ENCODE results near the gene GBGT1.
"Not testable (repeated sequence)": the region's sequence is repeated elsewhere in the genome, so short reads cannot be mapped to it uniquely, and the experiment has no call there.

GBGT1 gene

DNA sequence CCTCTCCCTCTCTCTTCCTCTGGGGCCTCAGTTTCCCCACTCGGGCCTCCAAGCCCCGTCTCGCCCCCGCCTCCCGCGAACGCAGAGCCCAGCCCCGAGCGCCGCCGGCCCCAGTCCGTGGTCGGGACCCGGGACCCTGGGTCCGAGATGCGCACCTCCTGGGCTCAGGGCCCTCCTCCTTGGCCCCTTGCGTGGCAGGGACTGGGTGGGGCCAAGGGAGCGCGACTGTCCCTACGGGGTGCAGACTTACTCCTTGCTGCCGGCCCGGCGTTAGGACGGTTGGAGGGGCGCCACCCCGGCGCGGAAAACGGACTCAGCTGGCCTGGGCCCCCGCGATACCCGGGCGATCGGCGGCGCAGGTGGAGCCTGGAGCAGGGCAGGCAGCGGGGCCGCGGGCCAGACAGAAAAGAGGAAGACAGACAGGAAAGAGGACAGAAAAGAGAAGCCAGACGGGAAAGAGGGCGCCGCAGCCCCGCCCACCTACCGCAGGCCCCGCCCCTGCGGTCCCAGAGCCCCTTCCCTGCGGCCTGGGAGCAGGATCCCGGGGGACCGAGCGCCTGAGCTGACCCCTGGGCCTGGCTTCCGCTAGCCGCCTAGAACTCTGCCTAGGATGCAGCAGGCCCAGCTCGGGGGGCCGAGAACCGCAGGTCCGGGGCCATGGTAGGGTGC lies at the start of gene GBGT1:
GBGT1 (minus strand) TSS at position 411 of the 669 bp plus-strand sequence. CDS start 1,502 bp downstream, outside the sequence.
- H3K27me3 ChIP-seq, result no peaks in the 10 kb centered on the region
- peak within 1 kb of the TSS; percentile 74 to 96 (median 82) for H3K4me3 ChIP-seq
- peaks cover 33 to 50% (median 46%) of the 10 kb centered on the region in 11 experiments; a peak in 21 of 22 replicates for H4K20me1 ChIP-seq
- TF ChIP-seq Cebpa-rat (IDR thresholded peaks at IDR 0.05), result no peak
- H3K36me3 ChIP-seq, result peaks cover 27 to 33% (median 30%) of the 10 kb centered on the region in 11 experiments
- H3K9me3 ChIP-seq (replicated peaks in 1 of 11), result no peaks in the 10 kb centered on the region
- peak within 1 kb of the TSS; percentile 73 to 89 (median 85) for H3K27ac ChIP-seq
- H3K4me1 ChIP-seq, result peaks cover 36 to 74% (median 66%) of the 10 kb centered on the region in 10 experiments
- H3K9ac ChIP-seq, result peak within 1 kb of the TSS; percentile 79 to 92 (median 87)
- H3K4me2 ChIP-seq, result peak within 1 kb of the TSS; percentile 95 to 100 (median 98)

DNA sequence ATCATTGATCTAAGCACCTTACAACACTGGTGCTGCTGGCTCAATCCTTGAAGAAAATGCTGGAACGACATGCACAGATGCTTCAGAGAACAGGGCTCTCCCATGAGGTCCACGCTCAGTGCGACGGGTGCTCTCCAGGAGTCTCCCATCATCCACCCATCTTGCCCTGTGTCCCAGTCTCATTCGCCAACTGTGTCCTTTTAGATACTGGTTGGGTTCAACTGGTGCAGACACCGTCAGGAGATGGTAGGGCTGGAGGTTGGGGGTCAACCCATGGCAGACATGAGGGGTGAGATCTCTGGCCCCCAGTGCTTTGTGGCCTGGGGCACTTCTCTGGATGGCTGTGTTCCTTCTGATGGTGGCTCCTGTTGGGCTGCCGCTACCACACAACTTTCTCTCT lies 46.9 kb upstream of the GBGT1 start:
- no peak for TF ChIP-seq Cebpa-rat (IDR thresholded peaks at IDR 0.05)
- Histone ChIP-seq H3K4me3 (no peak overlapping the region), H3K27me3 (no peaks in the 10 kb centered on the region), H4K20me1 (no peaks in the 10 kb centered on the region), H3K9ac (no peak overlapping the region), H3K9me3 (replicated peaks in 1 of 11) (peaks cover 7 to 20% (median 13%) of the 10 kb centered on the region in 11 experiments; a peak in 19 of 22 replicates), H3K4me2 (no peak overlapping the region), H3K36me3 (no peaks in the 10 kb centered on the region), H3K27ac (no peak overlapping the region), H3K4me1 (no peaks in the 10 kb centered on the region)

DNA sequence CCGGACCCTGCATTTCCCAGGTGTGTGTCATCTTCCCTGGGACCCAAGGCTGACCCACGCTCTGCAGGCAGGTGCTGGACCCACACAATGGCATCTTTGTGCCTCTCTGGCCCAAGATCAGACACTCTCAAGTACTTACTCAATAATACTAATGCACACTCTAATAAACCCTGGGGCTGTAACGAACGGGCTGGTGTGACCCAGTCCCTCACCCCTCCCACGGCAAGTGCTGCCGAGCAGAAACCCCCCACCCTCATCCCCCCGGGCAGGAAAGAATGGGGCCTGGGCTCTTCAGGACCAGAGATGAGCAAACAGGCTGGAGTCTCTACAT lies 46.5 kb upstream of the GBGT1 start:
- H3K9me3 ChIP-seq (replicated peaks in 1 of 11), result peaks cover 7 to 20% (median 13%) of the 10 kb centered on the region in 11 experiments; a peak in 19 of 22 replicates
- no peak overlapping the region for H3K4me2 ChIP-seq
- TF ChIP-seq Cebpa-rat (IDR thresholded peaks at IDR 0.05), result no peak
- no peaks in the 10 kb centered on the region for H3K4me1 ChIP-seq
- no peak overlapping the region for H3K4me3 ChIP-seq
- no peaks in the 10 kb centered on the region for H3K27me3 ChIP-seq
- H4K20me1 ChIP-seq, result no peaks in the 10 kb centered on the region
- H3K27ac ChIP-seq, result no peak overlapping the region
- H3K36me3 ChIP-seq, result no peaks in the 10 kb centered on the region
- H3K9ac ChIP-seq, result no peak overlapping the region

DNA sequence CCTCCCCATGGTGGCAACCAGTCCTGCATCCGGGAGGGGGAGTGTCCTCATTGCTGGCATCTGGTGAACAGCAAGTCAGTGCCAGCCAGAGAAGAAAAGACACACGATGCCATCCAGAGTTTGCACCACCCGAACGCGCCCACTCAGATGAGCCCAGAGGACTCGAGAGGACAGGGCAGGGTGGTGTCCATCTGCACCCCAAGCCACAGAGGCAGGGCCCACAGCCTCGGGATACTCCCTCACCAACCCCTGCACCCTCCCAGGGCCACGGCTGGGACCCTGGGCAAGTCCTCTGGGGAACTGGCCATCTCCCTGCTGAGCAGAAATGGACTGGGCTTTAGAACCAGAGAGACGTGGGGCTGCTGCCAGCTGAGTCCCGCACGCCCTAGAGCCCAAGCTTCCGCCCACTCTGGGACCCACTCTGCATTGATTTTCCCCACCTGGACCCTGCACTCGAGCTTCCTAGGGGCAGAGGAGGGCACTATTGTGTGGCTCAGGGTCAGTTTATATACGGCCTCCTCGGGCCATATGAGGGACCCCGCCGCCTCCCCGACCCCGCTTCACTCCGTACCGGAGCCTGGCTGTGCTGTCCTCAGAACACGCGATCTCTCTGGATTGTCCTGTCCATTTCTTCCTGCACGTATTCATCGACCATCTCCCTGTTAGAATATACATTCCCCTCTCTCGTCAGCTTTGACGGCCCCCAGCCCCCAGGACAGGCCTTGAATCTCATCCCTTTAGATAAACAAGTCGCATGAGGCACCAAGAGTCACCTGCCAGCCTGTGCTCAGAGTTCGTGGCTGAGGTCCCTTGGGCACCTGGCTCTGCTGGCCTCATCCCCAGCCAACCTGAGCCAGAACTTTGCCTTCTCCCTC lies 45.9 kb upstream of the GBGT1 start:
- H3K36me3 ChIP-seq, H3K4me3 ChIP-seq, H3K27ac ChIP-seq, H3K4me1 ChIP-seq, H4K20me1 ChIP-seq, H3K9ac ChIP-seq, H3K27me3 ChIP-seq, H3K4me2 ChIP-seq: not testable (repeated sequence)
- peaks cover 7 to 17% (median 12%) of the 10 kb centered on the region in 11 experiments; a peak in 18 of 22 replicates for H3K9me3 ChIP-seq (replicated peaks in 1 of 11)

DNA sequence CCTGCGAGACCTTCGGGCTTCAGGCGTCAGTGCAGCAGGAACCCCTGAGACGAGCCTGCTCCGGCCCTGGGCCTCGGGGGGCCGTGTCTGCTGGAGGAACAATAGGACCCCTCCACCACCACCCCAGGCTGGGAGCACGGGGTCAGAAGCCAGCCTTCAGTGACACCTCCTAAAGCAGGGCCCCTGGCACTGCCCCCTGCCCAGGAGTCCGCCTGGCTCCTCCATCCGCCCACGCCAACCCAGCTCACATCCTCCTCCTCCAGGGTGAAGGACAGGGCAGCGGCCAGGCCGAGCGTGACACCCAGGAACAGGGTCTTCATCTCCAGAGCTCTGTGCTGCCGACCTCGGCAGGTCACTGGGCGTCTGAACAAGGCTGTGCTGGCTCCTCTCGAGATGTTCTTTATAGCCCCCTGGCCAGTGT lies 45.2 kb upstream of the GBGT1 start, which contains the start of gene OBP2B:
OBP2B (minus strand) TSS at position 371 of the 421 bp plus-strand sequence; CDS start at position 320, 51 bp downstream.
- not testable (repeated sequence) for H3K4me1 ChIP-seq, H3K27ac ChIP-seq, H3K4me2 ChIP-seq, H4K20me1 ChIP-seq, H3K27me3 ChIP-seq, H3K9ac ChIP-seq, H3K4me3 ChIP-seq, H3K36me3 ChIP-seq
- H3K9me3 ChIP-seq (replicated peaks in 1 of 11), result peaks cover 7 to 17% (median 12%) of the 10 kb centered on the region in 11 experiments; a peak in 18 of 22 replicates

DNA sequence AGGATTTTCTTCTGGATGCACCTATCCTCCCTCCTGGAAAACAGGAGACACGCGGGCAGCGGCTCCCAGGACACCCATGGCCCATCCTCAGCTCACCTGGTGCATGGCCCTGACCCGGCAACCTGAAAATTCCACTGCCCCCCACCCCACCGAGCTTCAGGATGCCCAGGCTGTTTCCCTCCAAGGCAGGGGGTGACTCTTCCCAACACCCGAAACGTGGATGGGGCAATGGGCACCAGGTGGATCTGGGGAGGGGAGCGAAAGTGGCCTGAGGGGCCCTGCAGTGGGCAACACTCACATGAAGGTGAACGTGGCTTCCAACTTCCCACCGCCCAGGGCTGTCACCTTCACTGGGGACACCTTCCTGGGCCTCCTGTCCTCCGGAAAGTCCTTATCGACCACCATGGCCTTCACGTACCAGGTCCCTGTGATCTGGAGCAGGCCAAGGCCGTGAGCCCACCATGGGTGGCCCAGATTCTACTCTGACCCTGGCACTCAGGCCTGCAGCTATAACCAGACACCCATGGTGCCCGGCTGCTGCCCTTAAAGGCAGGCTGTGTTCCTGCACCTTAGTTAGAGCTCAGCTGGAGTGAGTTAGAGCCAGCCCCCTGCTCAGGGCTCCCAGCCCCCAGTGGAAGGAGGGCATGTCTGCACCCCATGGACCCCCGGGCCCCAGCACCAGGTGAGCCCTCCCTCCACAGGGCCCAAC lies 44.6 kb upstream of the GBGT1 start:
- H3K27me3 ChIP-seq, H3K36me3 ChIP-seq, H3K4me1 ChIP-seq, H3K27ac ChIP-seq, H3K9ac ChIP-seq, H3K4me3 ChIP-seq, H3K4me2 ChIP-seq, H4K20me1 ChIP-seq: not testable (repeated sequence)
- H3K9me3 ChIP-seq (replicated peaks in 1 of 11), result peaks cover 7 to 17% (median 12%) of the 10 kb centered on the region in 11 experiments; a peak in 18 of 22 replicates

DNA sequence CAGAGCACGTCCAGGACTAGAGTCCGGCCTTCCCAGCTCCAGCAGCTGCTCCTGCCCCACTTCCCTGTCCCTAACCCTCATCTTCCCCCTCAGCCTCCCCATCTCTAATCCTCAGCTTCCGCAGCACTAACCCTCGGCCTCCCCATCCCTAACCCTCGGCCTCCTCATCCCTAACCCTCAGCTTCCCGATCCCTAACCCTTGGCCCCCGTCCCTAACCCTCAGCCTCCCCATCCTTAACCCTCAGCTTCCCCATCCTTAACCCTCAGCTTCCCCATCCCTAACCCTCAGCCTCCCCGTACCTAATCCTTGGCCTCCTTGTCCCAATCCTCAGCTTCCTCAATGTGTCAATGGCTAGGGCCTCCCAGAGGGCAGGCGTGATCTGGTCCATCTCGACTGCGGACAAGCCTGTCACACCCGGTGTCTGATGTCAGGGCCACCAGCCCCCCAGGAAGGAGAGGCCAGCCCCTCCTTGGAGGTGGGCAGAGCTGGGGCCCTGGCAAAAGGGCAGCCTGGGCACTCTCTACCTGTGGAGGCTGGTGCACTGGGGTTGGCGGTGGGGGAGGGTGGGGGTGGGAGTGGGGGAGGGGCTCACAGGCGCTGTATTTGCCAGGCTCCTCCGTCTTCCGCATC lies 43.9 kb upstream of the GBGT1 start:
- no peaks in the 10 kb centered on the region for H3K4me1 ChIP-seq
- H3K27ac ChIP-seq, result no peak overlapping the region
- no peaks in the 10 kb centered on the region for H4K20me1 ChIP-seq
- no peak overlapping the region for H3K4me2 ChIP-seq
- H3K9ac ChIP-seq, result no peak overlapping the region
- no peak for TF ChIP-seq Cebpa-rat (IDR thresholded peaks at IDR 0.05)
- H3K36me3 ChIP-seq, result no peaks in the 10 kb centered on the region
- H3K9me3 ChIP-seq (replicated peaks in 1 of 11), result peaks cover 7 to 17% (median 12%) of the 10 kb centered on the region in 11 experiments; a peak in 18 of 22 replicates
- no peaks in the 10 kb centered on the region for H3K27me3 ChIP-seq
- no peak overlapping the region for H3K4me3 ChIP-seq

DNA sequence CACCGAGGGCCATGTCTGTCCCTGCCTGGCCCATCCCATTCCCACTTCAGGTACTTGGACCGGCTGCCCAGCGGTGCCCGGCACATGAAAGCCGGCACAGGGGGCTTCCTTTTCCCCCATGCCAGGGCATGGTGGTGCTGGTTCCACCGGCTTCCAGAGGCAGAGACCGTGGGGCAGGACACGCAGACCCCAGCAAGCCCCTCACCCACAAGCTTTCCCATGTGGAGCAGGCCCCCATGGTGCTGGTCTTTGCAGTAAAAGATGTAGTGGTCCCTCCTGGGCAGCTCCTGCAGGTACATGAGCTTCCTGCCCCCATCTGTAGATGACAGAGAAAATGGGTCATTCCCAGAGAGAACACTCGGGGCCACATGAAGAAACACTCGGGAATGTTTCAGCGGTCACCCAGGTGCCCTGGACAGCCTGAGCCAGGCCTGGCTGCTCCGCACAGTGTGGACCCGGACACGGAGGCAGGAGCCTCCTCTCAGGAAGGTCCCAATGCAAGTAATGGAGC lies 43.4 kb upstream of the GBGT1 start:
- H3K4me2 ChIP-seq, result no peak overlapping the region
- H3K9me3 ChIP-seq (replicated peaks in 1 of 11), result peaks cover 7 to 17% (median 12%) of the 10 kb centered on the region in 11 experiments; a peak in 18 of 22 replicates
- H4K20me1 ChIP-seq, result no peaks in the 10 kb centered on the region
- no peak overlapping the region for H3K27ac ChIP-seq
- H3K4me3 ChIP-seq, result no peak overlapping the region
- TF ChIP-seq Cebpa-rat (IDR thresholded peaks at IDR 0.05), result no peak
- no peaks in the 10 kb centered on the region for H3K27me3 ChIP-seq
- H3K9ac ChIP-seq, result no peak overlapping the region
- no peaks in the 10 kb centered on the region for H3K36me3 ChIP-seq
- H3K4me1 ChIP-seq, result no peaks in the 10 kb centered on the region

Data from BLaER1 treated with 17β-estradiol and CSF1 and Interleukin-3, amounts not matched to agents 10 nM and 100 nM (cell line).